HG03558 (cell line): ENCODE measurements around the gene OLFM2.

Experiments
- ATAC-seq: cut with Tn5 transposase; IDR thresholded peaks from one replicate; pipeline ENCODE4 v1.9.1; 2021; ENCODE audit warnings: moderate number of reproducible peaks; ENCODE audit not compliant: unreplicated experiment; ENCODE audit errors: extremely low read depth

Gene OLFM2

DNA sequence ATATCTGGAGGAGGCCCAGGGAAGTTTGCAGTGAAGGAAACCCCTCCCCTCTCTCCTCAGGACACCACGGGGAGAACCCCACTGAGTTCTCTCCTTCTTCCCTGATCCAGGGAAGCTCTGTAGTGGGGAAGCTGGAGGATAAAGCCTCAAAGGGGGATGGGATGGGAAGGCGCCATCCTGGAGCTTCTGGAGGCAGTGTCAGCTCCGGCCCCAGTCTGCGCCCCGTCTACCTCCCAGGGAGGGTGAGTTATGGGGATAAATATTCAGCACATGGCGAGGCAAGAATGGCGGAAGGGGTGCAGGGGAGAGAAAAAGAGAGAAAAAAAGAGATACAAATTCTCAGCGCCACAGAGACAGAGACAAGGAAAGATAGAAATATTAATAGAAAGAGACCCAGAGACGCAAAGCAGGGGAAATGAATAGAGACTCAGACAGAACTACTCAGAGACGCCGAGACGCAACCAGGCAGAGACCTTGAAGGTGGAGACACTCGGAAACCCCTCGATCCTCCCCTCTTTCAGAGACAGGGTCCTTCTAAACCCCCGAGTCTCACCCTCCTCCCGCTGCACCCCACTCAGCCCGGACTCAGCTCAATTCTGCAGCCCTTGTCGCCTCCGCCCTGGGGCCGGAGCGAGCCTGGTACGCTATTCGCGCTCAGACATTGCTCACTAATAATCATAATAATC, 23.6 kb downstream of the OLFM2 start:
- no peak for ATAC-seq

DNA sequence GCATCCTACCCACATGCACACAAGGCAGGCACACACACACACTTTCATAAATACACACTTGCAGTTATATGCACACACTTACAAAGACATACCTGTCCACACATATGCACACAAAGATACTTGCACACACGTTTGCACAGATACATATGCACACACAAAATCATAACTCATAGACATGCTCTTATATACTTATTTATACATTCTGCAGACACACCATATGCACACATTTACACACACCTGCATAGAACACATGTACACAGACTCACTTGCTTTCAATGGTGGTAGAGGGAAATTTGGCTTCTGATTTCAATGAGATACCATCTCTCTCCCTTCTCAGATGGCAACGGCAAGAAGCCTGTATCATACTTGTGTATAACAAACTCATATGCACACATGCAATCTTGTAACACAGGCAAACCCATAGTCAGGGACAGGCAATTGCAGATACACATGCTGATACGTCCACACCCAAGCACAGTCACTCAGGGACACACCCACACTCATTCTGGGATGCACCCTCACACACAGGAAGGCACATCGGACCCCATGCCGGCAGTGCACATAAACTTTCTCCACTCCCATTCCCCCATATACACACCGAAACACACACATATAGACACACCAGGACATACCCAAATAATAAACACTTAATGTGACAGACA, 24.7 kb downstream of the OLFM2 start:
- ATAC-seq: no peak

DNA sequence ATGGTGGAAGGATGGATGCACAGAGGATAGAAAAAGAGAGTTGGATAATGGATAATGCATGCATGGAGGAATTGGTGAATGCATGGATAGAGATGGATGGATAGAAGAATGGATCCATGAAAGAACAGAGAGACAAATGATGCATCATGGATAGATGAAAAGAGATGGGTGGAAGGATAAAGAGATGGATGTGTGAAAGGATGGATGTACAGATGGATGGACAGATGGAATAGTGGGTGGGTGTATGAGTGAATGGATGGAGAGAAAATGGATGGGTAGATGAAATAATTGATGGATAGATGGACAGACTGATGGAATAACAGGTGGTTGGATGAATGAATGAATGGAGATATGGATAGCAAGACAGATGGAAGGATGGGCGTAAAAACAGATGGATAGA, 25.7 kb downstream of the OLFM2 start:
- ATAC-seq: no peak

DNA sequence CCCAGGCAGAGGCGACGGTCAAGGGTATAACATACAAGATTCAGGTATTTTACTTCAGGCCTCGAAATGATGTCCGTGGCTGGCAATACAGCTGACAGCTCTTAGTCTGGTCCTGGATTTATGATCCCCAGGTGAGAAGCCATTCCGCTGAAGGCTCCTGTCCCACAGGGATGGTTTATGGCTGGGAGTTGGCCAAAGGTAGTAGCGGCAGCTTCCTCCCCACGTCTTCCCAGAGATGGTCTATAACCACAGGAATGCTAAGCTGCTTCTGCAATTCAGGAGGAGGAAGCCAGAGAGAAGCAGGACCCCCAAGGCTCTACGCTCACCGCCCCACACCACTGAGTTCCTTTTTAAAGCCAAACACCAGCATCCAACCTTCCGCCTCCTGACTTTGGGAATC, 27.1 kb downstream of the OLFM2 start:
- ATAC-seq: no peak

DNA sequence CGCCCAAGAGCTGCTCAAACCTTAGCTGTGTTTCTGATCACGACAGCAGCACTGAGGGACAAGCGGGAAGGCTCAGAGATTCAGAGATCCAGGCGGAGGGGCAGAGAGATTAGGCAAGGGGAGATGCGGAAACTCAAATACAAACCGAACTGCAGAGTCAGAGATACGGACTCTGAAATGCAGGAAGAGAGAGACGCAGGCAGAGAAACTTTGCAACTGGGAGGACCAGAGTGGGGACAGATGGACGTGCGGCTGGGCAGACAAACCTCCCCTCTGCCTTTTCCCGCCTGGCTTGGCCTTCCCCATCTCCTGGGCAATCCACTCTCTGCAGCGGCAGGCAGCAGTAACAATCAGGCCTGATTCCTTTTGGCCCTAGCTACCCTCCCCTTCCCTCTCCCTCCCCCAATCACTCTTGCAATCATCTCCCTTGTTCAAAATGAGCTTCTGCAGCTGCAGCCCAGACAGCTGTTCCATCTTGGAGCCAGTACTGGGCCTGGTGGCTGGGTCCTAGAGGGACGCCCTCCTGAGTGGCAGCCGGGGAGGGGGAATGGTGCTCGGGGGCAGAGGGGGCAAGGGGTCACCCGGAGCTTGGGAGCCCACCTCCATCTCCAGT, 29.7 kb downstream of the OLFM2 start:
- ATAC-seq: no peak

DNA sequence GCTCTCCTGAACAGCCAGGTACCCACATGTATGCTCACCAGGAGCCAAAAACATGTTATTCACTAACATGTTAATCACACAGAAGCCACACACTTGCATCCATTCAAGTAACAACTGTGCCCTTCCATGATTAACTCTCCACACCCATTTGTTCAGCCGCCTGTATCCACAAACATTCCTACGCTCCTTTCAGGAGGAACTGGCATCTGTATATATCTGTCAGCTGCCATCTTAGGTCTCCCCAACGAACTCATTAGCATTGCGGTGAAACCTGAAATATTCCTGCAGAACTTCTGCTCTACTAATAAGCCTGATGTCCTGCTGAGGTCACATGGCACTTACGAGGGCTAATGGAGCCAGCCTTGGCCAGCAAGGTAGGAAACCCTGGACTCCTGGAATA, 33.0 kb downstream of the OLFM2 start:
- no peak for ATAC-seq

DNA sequence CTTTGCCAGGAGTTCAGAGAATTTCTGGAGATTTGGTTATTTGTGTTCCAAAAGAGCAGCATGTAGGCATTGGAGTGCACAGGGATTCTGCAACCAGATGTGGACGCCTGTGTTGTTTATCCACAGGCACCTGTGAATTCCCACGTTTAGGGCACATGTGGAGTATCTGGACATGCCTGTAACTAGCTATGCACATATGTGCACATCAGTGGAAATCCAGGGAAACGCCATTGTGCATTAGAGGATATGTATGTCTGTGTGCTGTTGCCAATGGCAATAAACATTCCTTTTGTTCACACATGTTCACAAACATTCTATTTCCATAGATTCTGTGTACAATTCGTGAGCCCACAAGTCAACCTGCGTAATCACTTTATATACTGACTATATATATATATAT, 34.7 kb downstream of the OLFM2 start:
- ATAC-seq: no peak

DNA sequence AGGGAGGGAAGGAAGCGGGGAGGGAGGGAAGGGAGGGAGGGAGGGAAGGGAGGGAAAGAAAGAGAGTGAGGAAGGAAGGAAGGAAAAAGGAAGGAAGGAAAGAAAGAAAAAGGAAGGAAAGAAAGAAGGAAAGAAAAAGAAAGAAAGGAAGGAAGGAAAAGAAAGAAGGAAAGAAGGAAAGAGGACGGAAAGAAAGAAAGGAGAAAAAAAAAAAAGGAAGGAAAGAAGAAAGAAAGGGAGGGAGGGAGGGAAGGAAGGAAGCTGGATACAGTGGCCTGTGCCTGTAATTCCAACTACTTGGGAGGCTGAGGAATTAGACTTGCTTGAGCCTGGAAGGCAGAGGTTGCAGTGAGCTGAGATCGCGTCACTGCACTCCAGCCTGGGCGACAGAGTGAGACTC, 35.3 kb downstream of the OLFM2 start:
- no peak for ATAC-seq

DNA sequence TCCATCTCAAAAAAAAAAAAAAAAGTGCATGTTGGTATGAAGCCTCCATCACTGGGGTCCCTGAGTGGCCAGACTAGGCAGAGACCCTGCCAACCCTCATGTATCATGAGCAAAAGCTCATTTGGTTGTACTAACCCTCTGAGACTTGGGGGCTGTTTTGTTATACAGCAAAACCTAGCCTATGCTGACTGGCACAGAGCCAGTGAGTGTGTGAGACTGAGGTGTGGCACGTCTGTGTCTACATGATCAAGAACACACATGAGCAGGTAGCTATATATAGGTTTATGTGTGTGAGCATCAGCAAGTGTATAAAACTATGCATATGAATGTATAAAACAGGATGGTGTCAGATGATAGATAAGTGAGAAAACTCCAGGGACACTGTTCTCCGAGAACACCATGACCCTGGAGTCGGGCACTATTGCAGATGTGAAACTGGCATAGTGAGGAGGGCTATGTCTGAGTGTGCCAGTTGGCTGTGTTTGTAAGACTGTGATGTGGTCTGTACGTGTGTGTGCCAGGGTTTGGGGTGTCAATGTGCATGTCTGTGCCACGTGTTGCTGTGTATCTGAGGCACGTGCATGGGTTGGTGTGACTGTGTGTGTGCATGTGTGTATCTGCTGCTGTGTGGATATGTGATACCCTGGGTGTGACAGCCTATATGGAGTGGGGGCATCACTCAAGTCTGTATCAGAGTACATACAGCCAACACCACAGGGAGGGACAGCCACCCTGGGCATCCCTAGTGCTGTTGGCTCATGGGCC, 44.5 kb downstream of the OLFM2 start:
- ATAC-seq: no peak

DNA sequence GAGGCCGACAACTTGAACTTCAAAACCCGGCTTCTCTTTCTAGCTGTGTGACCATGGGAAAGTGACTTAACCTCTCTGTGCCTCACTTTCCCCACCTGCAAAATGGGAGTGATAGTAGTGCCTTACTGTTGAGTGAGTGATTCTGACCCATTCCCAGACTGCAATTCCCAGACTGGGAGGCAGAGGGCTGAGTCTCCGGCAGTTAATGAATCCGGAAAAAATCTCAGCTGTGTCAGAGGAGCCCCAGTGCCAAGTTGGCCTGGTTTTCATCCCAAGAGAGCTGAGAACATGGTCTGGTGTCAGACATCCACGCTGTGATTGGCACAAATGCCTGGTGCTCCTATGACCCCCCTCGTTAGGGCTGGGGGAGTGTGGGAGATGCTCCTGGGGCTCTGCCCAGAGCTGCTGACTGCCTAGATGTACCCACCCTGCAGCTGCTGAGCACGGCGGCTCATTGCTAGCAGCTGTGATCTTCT, 51.2 kb downstream of the OLFM2 start:
- ATAC-seq: no peak

DNA sequence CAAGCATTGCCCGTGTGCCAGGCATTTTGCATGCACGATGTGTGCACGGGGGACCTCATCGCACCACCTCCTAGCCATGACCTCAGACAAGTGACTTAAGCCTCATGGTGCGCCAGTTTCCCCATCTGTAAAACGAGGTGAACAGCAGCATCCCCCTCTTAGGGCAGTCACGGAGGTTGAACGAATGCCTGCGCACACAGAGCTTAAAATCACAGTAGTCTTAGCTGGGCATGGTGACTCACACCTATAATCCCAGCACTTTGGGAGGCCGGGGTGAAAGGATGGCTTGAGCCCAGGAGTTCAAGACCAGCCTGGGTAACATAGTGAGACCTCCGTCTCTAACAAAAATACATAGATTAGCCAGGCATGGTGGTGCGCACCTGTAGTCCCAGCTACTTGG, 52.6 kb downstream of the OLFM2 start:
- ATAC-seq: no peak

DNA sequence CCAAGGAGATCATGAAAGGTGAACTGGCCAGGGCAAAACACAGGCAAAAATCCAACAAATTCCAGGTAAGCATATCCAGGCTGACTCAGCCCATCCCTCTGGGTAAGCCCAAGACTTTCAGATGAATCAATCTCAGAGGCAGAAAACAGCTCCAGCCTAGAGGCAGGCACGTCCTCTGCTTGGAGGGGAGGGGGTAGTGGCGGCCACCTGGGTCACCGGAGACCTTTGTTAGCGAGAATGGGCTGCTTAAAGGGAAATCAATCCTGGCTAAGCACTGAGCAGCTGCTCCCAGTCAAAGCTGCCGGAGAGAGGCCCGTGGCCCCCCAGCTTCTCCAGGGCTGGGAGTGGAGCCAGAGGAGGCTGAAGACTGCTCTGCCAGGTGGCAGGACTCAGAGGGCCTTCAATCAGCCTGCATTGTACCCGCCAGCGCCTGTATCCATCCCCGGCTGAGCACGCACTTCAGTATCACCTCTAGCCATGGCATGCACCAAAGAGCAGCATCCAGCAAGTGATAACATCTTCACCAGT, 53.0 kb downstream of the OLFM2 start:
- no peak for ATAC-seq

DNA sequence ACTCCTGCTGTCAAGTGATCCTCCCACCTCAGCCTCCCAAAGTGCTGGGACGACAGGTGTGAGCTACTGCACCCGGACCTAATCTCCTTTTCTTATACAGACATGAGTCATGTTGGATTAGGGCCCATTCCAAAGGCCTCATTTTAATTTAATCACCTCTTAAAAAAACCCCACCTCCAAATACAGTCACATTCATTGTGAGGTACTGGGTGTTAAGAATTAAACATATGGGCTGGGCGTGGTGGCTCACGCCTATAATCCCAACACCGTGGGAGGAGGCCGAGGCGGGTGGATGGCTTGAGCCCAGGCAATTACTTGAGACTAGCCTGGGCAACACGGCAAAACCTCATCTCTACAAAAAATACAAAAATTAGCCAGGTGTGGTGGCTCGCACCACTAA, 54.6 kb downstream of the OLFM2 start:
- no peak for ATAC-seq

DNA sequence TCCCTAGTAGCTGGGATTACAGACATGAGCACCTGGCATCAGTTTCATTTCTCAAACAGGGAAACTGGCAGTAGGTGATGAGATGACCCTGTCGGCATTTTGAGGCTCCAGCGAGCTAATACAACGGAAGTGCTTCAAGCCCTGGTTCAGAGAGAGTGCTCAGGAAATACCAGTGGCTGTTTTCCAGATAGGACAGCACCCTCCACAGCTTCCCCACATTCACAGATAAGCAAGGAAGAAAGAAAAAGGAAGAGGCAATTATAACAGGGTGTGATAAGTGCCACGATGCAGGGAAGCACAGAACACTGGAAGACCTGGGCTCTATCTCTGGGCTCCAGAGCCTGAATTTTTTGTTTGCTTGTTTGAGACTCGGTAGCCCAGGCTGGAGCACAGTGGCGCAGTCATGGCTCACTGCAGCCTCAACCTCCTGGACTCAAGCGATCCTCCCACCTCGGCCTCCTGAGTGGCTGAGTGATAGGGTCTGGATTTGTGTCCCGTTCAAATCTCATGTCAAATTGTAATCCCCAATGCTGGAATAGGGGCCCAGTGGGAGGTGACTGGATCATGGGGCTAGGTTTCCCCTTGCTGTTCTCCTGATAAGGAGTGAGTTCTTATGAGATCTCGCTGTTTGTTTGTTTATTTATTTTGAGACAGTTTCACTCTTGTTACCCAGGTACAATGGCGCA, 57.7 kb downstream of the OLFM2 start:
- ATAC-seq: no peak

DNA sequence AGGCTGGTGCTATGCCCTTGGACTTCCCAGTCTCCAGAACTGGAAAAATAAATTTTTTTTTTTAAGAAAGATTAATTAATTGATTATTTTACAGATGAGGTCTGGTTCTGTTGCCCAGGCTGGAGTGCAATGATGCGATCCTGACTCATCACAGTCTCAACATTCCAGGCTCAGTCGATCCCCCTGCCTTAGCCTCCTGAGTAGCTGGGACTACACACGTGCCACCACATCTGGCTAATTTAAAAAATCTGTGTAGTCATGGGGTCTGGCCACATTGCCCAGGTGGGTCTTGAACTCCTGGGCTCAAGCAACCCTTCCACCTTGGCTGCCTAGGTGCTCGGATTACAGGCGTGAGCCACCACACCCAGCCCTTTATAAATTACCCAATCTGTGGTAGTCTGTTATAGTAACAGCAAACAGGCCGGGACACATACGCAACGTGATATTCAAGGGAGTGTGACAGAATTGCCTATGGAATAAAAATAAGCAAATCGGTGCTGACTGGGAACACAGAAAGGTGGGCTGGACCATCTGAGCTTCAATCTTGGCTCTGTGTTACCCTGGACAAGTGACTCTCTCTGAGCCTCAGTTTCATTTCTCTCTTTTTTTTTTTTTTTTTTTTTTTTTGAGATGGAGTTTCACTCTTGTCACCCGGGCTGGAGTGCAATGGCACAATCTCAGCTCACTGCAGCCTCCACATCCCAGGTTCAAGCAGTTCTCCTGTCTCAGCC, 58.4 kb downstream of the OLFM2 start:
- no peak for ATAC-seq

DNA sequence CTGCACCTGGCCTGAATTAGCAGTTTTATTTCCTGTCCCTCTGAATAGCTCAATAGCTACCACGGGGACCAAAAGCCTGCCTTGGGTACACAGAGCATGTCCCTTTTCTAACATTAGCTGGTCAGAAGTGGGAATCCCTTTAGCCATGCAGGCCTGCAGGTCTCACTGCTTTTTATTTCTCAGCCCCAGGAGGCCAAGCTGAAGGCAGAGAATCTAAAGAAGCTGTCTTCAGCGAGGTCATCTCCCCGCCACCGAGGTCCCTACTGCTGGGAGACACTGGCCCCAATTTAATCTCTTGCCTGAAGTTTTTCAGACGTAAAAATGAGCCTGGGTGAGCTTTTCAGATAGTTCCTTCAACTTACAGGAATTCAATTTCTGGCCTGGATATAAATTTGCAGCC, 60.5 kb downstream of the OLFM2 start:
- no peak for ATAC-seq

DNA sequence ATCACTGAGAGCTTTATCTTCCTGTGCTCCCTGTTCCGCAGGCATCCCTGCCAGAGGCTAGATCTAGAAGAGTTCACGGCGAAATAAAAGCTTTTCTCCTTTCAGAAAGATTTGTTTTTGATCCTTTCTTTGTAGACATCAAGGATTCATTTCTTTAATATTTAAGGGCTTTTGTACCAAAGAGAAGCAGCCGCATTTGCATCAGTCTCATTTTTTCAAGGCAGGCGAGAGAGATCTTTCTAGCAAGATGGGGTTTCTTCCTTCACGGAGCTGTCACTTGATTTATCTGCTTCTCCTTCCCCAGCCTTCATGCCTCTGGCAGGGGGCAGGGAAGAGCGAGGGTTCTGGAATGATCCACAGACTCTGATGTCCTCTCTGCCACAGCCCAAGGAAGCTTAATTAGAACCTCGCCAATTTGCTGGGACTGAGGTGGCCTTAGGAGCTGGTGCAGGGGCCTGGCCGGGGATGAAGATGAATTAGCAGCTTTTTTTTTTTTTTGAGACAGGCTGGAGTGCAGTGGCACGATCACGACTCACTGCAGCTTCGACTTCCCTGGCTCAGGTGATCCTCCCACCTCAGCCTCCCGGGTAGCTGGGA, 61.2 kb downstream of the OLFM2 start:
- no peak for ATAC-seq

DNA sequence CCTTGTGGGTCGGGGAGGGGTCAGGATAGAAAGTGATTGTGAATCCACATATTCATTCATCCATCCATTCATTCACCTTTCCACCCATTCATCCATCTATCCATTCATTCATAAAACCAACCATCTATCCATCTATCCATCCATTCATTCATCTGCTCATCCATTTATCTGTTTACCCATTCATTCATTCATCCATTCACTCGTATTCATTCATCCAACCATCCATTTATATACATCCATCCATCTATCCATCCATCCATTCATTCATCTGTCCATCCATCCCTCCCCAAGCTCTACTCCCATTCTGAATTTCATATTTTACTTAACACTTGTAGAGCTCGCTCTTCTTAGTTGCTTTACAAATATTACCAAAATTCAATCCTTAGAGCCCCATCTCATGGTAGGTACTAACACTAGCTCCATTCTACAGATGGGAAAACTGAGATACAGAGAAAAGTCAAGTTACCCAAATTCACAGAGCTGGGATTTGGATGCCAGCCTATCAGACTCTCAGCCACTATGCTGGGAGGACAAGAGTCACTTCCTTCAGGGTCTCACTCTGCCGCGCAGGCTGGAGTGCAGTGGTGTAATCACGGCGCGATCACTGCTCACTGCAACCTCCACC, 63.6 kb downstream of the OLFM2 start:
- no peak for ATAC-seq
